ENCODE results near the gene MEX3A.

- no peak for TF ChIP-seq EZH2phosphoT487 (IDR thresholded peaks at IDR 0.05; ENCODE audit: borderline replicate concordance, low read depth, low read length)
- TF ChIP-seq, protein P1, sequence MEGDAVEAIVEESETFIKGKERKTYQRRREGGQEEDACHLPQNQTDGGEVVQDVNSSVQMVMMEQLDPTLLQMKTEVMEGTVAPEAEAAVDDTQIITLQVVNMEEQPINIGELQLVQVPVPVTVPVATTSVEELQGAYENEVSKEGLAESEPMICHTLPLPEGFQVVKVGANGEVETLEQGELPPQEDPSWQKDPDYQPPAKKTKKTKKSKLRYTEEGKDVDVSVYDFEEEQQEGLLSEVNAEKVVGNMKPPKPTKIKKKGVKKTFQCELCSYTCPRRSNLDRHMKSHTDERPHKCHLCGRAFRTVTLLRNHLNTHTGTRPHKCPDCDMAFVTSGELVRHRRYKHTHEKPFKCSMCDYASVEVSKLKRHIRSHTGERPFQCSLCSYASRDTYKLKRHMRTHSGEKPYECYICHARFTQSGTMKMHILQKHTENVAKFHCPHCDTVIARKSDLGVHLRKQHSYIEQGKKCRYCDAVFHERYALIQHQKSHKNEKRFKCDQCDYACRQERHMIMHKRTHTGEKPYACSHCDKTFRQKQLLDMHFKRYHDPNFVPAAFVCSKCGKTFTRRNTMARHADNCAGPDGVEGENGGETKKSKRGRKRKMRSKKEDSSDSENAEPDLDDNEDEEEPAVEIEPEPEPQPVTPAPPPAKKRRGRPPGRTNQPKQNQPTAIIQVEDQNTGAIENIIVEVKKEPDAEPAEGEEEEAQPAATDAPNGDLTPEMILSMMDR (conservative IDR thresholded peaks at IDR 0.05; ENCODE audit: low read length) = no peak
These were observed 37.4 kb upstream of the MEX3A start for GRCh38 chr1:156119503-156120209.

All from OCI-LY7 (cell line).